PC-9 (cell line): ENCODE data around the gene ZDHHC19. TPM values are rescaled to one million over a fixed set of nuclear protein-coding genes. Genes with fewer than 3 reads are reported as not detected.
A peak's percentile ranks its signal among the peaks of the same experiment; 100 is the strongest.

Experiments used
- BruUV-seq: library from RNA; stranded (reverse); fragments of 400-500 nt; replicated peaks from 2 replicates; lab custom pipeline; 2021; lab: Mats Ljungman, UMichigan
- CTCF ChIA-PET: fragments of 300-600 bp; sonication (Branson Sonifier 250); formaldehyde crosslinking; loops from one replicate; lab custom pipeline; 2022; ENCODE audit warnings: antibody characterized with exemption; lab: Charles Lee
- POLR2A ChIA-PET: fragments of 300-600 bp; sonication (Branson Sonifier 250); formaldehyde crosslinking; loops from one replicate; lab custom pipeline; 2022; ENCODE audit warnings: antibody characterized with exemption; ENCODE audit not compliant: unreplicated experiment; lab: Charles Lee
- DNase-seq, 2 experiments: peaks; one replicate each; pipeline versions ENCODE4 v3.0.0 to v3.0.0-alpha.2; 2015 to 2022; ENCODE audit warnings: mixed read lengths in 1 of 2
- H2AFZ ChIP-seq: fragments of 200-600 bp; sonication (generic); 2 replicates; pipeline ENCODE4 v1.8.1; 2017; ENCODE audit warnings: antibody characterized with exemption
- H3F3A ChIP-seq: fragments of 200-600 bp; sonication (generic); 2 replicates; pipeline ENCODE4 v1.8.1; 2017; ENCODE audit warnings: antibody characterized with exemption, mild to moderate bottlenecking, low read depth; ENCODE audit not compliant: insufficient read depth
- H3K27ac ChIP-seq: fragments of 200-600 bp; sonication (generic); 2 replicates; pipeline ENCODE4 v1.6.1; 2016; ENCODE audit warnings: mixed run types
- H3K27me3 ChIP-seq: fragments of 200-600 bp; sonication (generic); 2 replicates; pipeline ENCODE4 v1.6.1; 2016; ENCODE audit warnings: low read depth, mixed run types; ENCODE audit not compliant: insufficient read depth
- H3K36me3 ChIP-seq: fragments of 200-600 bp; sonication (generic); 2 replicates; pipeline ENCODE4 v1.6.1; 2016; ENCODE audit warnings: low read depth, mixed run types
- H3K4me1 ChIP-seq: fragments of 200-600 bp; sonication (generic); replicated peaks from 2 replicates; pipeline ENCODE4 v1.6.1; 2016; ENCODE audit warnings: mixed run types; ENCODE audit not compliant: insufficient read depth
- H3K4me2 ChIP-seq: fragments of 200-600 bp; sonication (generic); 2 replicates; pipeline ENCODE4 v1.6.1; 2017; ENCODE audit warnings: mixed run types
- H3K4me3 ChIP-seq: fragments of 200-600 bp; sonication (generic); 2 replicates; pipeline ENCODE4 v1.6.1; 2016; ENCODE audit warnings: mixed run types
- H3K79me2 ChIP-seq: fragments of 200-600 bp; sonication (generic); 2 replicates; pipeline ENCODE4 v1.6.1; 2017; ENCODE audit warnings: low read depth, mixed run types
- H3K9me2 ChIP-seq: fragments of 200-600 bp; sonication (generic); 2 replicates; pipeline ENCODE4 v1.8.1; 2017; ENCODE audit warnings: mild to moderate bottlenecking; ENCODE audit not compliant: insufficient read depth
- H3K9me3 ChIP-seq: fragments of 200-600 bp; sonication (generic); 2 replicates; pipeline ENCODE4 v1.8.1; 2016; ENCODE audit warnings: low read depth; ENCODE audit not compliant: insufficient read depth
- H4K20me1 ChIP-seq: fragments of 200-600 bp; sonication (generic); 2 replicates; pipeline ENCODE4 v1.8.1; 2017; ENCODE audit not compliant: insufficient read depth
- CTCF ChIP-seq: fragments of 200-600 bp; sonication (generic); conservative IDR thresholded peaks from 2 replicates; pipeline ENCODE4 v1.6.1; 2017; ENCODE audit warnings: mixed run types, antibody characterized with exemption, mild to moderate bottlenecking, moderate library complexity
- EZH2 ChIP-seq: fragments of 200-600 bp; sonication (generic); IDR thresholded peaks from 2 replicates; pipeline ENCODE4 v1.8.0; 2017; ENCODE audit warnings: antibody characterized with exemption, low read depth
- intact Hi-C: fragments of 100-400 bp; cut with micrococcal nuclease; formaldehyde crosslinking; loops from one replicate; pipeline ENCODE4 v1.10.0; 2022; ENCODE audit not compliant: unreplicated experiment
- total RNA-seq: library from RNA; stranded (reverse); gene quantifications from 2 replicates; pipeline ENCODE4 v1.2.3, GENCODE V29; 2021

ZDHHC19 gene
- total RNA-seq, 1 experiment from 2014 or later: not detected

GRCh38 chr3:196150481-196150880 is 60.7 kb downstream of the ZDHHC19 start:
- Histone ChIP-seq H4K20me1 (no peaks in the 10 kb centered on the region), H3F3A (peaks cover 23% of the 10 kb centered on the region), H3K9me2 (no peaks in the 10 kb centered on the region), H3K9me3 (peaks cover 14% of the 10 kb centered on the region), H3K79me2 (no peaks in the 10 kb centered on the region), H3K4me1 (peaks cover 27% of the 10 kb centered on the region), H2AFZ (no peak overlapping the region), H3K27me3 (no peaks in the 10 kb centered on the region), H3K4me2 (no peak overlapping the region), H3K36me3 (no peaks in the 10 kb centered on the region), H3K27ac (no peak overlapping the region), H3K4me3 (no peak overlapping the region)
- no TSS peak for BruUV-seq
- DNase-seq: no peak
- intact Hi-C loops: no loop called here
- CTCF ChIA-PET: no interaction called here
- TF ChIP-seq CTCF (no peak), EZH2 (no peak)
- POLR2A ChIA-PET: interaction anchor here (0.7 kb wide), 2 partner anchors 31 to 57 kb away, joined by 5 to 21 read pairs; no protein-coding TSS in a partner anchor

- Histone ChIP-seq H3K27me3 (no peaks in the 10 kb centered on the region), H3K27ac (no peak overlapping the region), H3K79me2 (no peaks in the 10 kb centered on the region), H3K36me3 (no peaks in the 10 kb centered on the region), H3F3A (peaks cover 23% of the 10 kb centered on the region), H3K4me1 (peaks cover 28% of the 10 kb centered on the region), H4K20me1 (no peaks in the 10 kb centered on the region), H3K4me2 (no peak overlapping the region), H3K4me3 (no peak overlapping the region), H3K9me2 (no peaks in the 10 kb centered on the region), H3K9me3 (peaks cover 14% of the 10 kb centered on the region), H2AFZ (no peak overlapping the region)
- intact Hi-C loops: no loop called here
- no TSS peak for BruUV-seq
- CTCF ChIA-PET: no interaction called here
- TF ChIP-seq EZH2: no peak
- TF ChIP-seq CTCF: no peak
- POLR2A ChIA-PET: interaction anchor here (0.7 kb wide), 1 partner anchor 32 kb away, joined by 5 read pairs; no protein-coding TSS in a partner anchor
- no peak for DNase-seq
Measured at GRCh38 chr3:196149831-196150301, 61.3 kb downstream of the ZDHHC19 start.

GRCh38 chr3:196149375-196149774 is 61.8 kb downstream of the ZDHHC19 start:
- Histone ChIP-seq H2AFZ (no peak overlapping the region), H3K4me1 (peaks cover 30% of the 10 kb centered on the region), H3K4me3 (no peak overlapping the region), H3K36me3 (no peaks in the 10 kb centered on the region), H3K79me2 (no peaks in the 10 kb centered on the region), H3K4me2 (no peak overlapping the region), H3K9me3 (peaks cover 14% of the 10 kb centered on the region), H3K27ac (no peak overlapping the region), H3K27me3 (no peaks in the 10 kb centered on the region), H3K9me2 (no peaks in the 10 kb centered on the region), H3F3A (peaks cover 23% of the 10 kb centered on the region), H4K20me1 (no peaks in the 10 kb centered on the region)
- intact Hi-C loops: no loop called here
- POLR2A ChIA-PET: no interaction called here
- peak in 1 of 2 experiments; percentile 30 for DNase-seq
- BruUV-seq: no TSS peak
- TF ChIP-seq CTCF (no peak), EZH2 (no peak)
- CTCF ChIA-PET: no interaction called here

Other genes with a start within 250 kb of the ZDHHC19 start
- 134 and 195 TPM in 2 replicates for gene TFRC, start 129.3 kb downstream of the ZDHHC19 start, total RNA-seq
- gene SLC51A, start 5.1 kb upstream of the ZDHHC19 start, total RNA-seq: 10.3 and 13.9 TPM in 2 replicates
- gene PCYT1A, start 76.3 kb upstream of the ZDHHC19 start, total RNA-seq: 74.4 and 91.2 TPM in 2 replicates
- gene DYNLT2B, start 106.8 kb upstream of the ZDHHC19 start, total RNA-seq: 5.1 and 5.3 TPM in 2 replicates
- 50.1 and 74.8 TPM in 2 replicates for gene TM4SF19, start 127.0 kb upstream of the ZDHHC19 start, total RNA-seq
- 68.6 and 125 TPM in 2 replicates for gene UBXN7, start 221.0 kb upstream of the ZDHHC19 start, total RNA-seq